ENCODE results near the gene PHYKPL.

- TF ChIP-seq CTCF (IDR thresholded peaks at IDR 0.05): no peak
- TF ChIP-seq POLR2A (IDR thresholded peaks at IDR 0.05): no peak
- TF ChIP-seq EP300 (IDR thresholded peaks at IDR 0.05): no peak
Measured at GRCh38 chr5:178272591-178272990, 40.0 kb upstream of the PHYKPL start.
